Activated CD4-positive, alpha-beta memory T cell treated with anti-CD3 and anti-CD28 coated beads for 36 hours (primary cell): ENCODE measurements around the gene UBE2J1. TPM values are rescaled to one million over a fixed set of nuclear protein-coding genes. Genes with fewer than 3 reads are reported as not detected.
A peak's percentile ranks its signal among the peaks of the same experiment; 100 is the strongest.

Experiments
- CTCF ChIA-PET: fragments of 350-600 bp; sonication (Branson Sonifier 250); formaldehyde crosslinking; loops from one replicate; lab custom pipeline; 2021; ENCODE audit warnings: antibody characterized with exemption, inconsistent platforms; lab: Charles Lee
- POLR2A ChIA-PET: fragments of 350-600 bp; sonication (Branson Sonifier 250); formaldehyde crosslinking; loops from one replicate; lab custom pipeline; 2021; ENCODE audit warnings: antibody characterized with exemption; lab: Charles Lee
- DNase-seq: peaks from one replicate; pipeline ENCODE4 v3.0.0-alpha.2; 2020
- H3K27ac Mint-ChIP-seq: one replicate; pipeline ENCODE4 v1.8.0; 2021; ENCODE audit warnings: mixed read lengths
- H3K27me3 Mint-ChIP-seq: one replicate; pipeline ENCODE4 v1.8.0; 2021; ENCODE audit warnings: mixed read lengths
- H3K36me3 Mint-ChIP-seq: one replicate; pipeline ENCODE4 v1.8.0; 2021; ENCODE audit warnings: mixed read lengths
- H3K4me1 Mint-ChIP-seq: one replicate; pipeline ENCODE4 v1.8.0; 2021; ENCODE audit warnings: low read depth, mixed read lengths
- H3K4me3 Mint-ChIP-seq: one replicate; pipeline ENCODE4 v1.8.0; 2021; ENCODE audit warnings: mild to moderate bottlenecking, mixed read lengths
- H3K9me3 Mint-ChIP-seq: one replicate; pipeline ENCODE4 v1.8.0; 2021; ENCODE audit warnings: mixed read lengths
- intact Hi-C: fragments of 100-400 bp; cut with micrococcal nuclease; formaldehyde crosslinking; loops from one replicate; pipeline ENCODE4 v1.15.1; 2023
- total RNA-seq, 2 experiments: library from RNA; stranded (reverse); gene quantifications; one replicate each; pipeline ENCODE4 v1.2.3, GENCODE V29; 2021

The UBE2J1 gene
- total RNA-seq, 2 experiments from 2014 or later: 23.8 to 24.9 TPM

GRCh38 chr6:89350281-89350966 lies 2.1 kb downstream of the UBE2J1 start:
- peaks cover 3% of the 10 kb centered on the region for H3K36me3 Mint-ChIP-seq
- peak overlapping the region; percentile 69 for H3K27ac Mint-ChIP-seq
- H3K27me3 Mint-ChIP-seq: no peaks in the 10 kb centered on the region
- H3K9me3 Mint-ChIP-seq: no peaks in the 10 kb centered on the region
- DNase-seq: no peak
- H3K4me3 Mint-ChIP-seq: peak overlapping the region; percentile 91
- POLR2A ChIA-PET: interaction anchor here (3.7 to 6.1 kb wide), 2 partner anchors 52 to 270 kb away, joined by 29 to 37 read pairs; partner anchors contain the start of gene PNRC1
- CTCF ChIA-PET: interaction anchor here (0.7 to 7.6 kb wide), 6 partner anchors 15 to 68 kb away, joined by 3 to 47 read pairs (median 8); no protein-coding TSS in a partner anchor
- peaks cover 57% of the 10 kb centered on the region for H3K4me1 Mint-ChIP-seq
- intact Hi-C loops: loop anchor here (2.0 to 10.0 kb wide), 5 partner anchors 204 to 754 kb away; partner anchors contain the start of genes CASP8AP2, PM20D2 and RNGTT

- peaks cover 54% of the 10 kb centered on the region for H3K4me1 Mint-ChIP-seq
- ChIA-PET POLR2A (interaction anchor here (6.1 kb wide), 1 partner anchor 268 kb away, joined by 37 read pairs; the partner anchor contains the start of gene PNRC1), CTCF (interaction anchor here (7.6 kb wide), 1 partner anchor 24 kb away, joined by 47 read pairs; no protein-coding TSS in a partner anchor)
- no peak for DNase-seq
- no peak overlapping the region for H3K27ac Mint-ChIP-seq
- intact Hi-C loops: no loop called here
- no peaks in the 10 kb centered on the region for H3K9me3 Mint-ChIP-seq
- H3K36me3 Mint-ChIP-seq: peaks cover 3% of the 10 kb centered on the region
- H3K4me3 Mint-ChIP-seq: no peak overlapping the region
- no peaks in the 10 kb centered on the region for H3K27me3 Mint-ChIP-seq
Measured at GRCh38 chr6:89348372-89348771, 4.2 kb downstream of the UBE2J1 start.

- ChIA-PET POLR2A (interaction anchor here (6.1 kb wide), 1 partner anchor 268 kb away, joined by 37 read pairs; the partner anchor contains the start of gene PNRC1), CTCF (interaction anchor here (0.6 to 7.6 kb wide), 2 partner anchors 24 to 381 kb away, joined by 3 to 47 read pairs; no protein-coding TSS in a partner anchor)
- peaks cover 52% of the 10 kb centered on the region for H3K4me1 Mint-ChIP-seq
- no peak for DNase-seq
- H3K27me3 Mint-ChIP-seq: no peaks in the 10 kb centered on the region
- no peak overlapping the region for H3K27ac Mint-ChIP-seq
- no peaks in the 10 kb centered on the region for H3K9me3 Mint-ChIP-seq
- no peak overlapping the region for H3K4me3 Mint-ChIP-seq
- intact Hi-C loops: no loop called here
- peaks cover 3% of the 10 kb centered on the region for H3K36me3 Mint-ChIP-seq
Measured at GRCh38 chr6:89347825-89348224, 4.7 kb downstream of the UBE2J1 start.

- ChIA-PET CTCF (interaction anchor here (7.6 kb wide), 1 partner anchor 26 kb away, joined by 47 read pairs; no protein-coding TSS in a partner anchor), POLR2A (no interaction called here)
- no peak overlapping the region for H3K27ac Mint-ChIP-seq
- peaks cover 48% of the 10 kb centered on the region for H3K4me1 Mint-ChIP-seq
- intact Hi-C loops: no loop called here
- no peaks in the 10 kb centered on the region for H3K27me3 Mint-ChIP-seq
- H3K9me3 Mint-ChIP-seq: no peaks in the 10 kb centered on the region
- DNase-seq: no peak
- H3K4me3 Mint-ChIP-seq: no peak overlapping the region
- peaks cover 3% of the 10 kb centered on the region for H3K36me3 Mint-ChIP-seq
Measured at GRCh38 chr6:89346433-89346832, 6.1 kb downstream of the UBE2J1 start.

GRCh38 chr6:89339565-89339964 lies 13.0 kb downstream of the UBE2J1 start:
- POLR2A ChIA-PET: no interaction called here
- H3K36me3 Mint-ChIP-seq: peaks cover 22% of the 10 kb centered on the region
- CTCF ChIA-PET: interaction anchor here (0.7 to 1.5 kb wide), 2 partner anchors 27 to 33 kb away, joined by 3 read pairs; no protein-coding TSS in a partner anchor

GRCh38 chr6:89335164-89335563 lies 17.4 kb downstream of the UBE2J1 start:
- Mint-ChIP-seq H3K4me3 (no peak overlapping the region), H3K27ac (no peak overlapping the region), H3K9me3 (no peaks in the 10 kb centered on the region), H3K36me3 (peaks cover 18% of the 10 kb centered on the region), H3K4me1 (no peaks in the 10 kb centered on the region), H3K27me3 (no peaks in the 10 kb centered on the region)
- CTCF ChIA-PET: interaction anchor here (1.3 to 1.4 kb wide), 2 partner anchors 9 to 37 kb away, joined by 3 read pairs; no protein-coding TSS in a partner anchor
- POLR2A ChIA-PET: no interaction called here
- DNase-seq: no peak
- intact Hi-C loops: no loop called here

More at GRCh38 chr6:89339565-89339964, 13.0 kb downstream of the UBE2J1 start:
- intact Hi-C loops: no loop called here
- Mint-ChIP-seq H3K27ac (no peak overlapping the region), H3K27me3 (no peaks in the 10 kb centered on the region), H3K4me3 (no peak overlapping the region), H3K4me1 (peaks cover 5% of the 10 kb centered on the region), H3K9me3 (no peaks in the 10 kb centered on the region)
- DNase-seq: no peak

GRCh38 chr6:89330910-89331309 lies 21.6 kb downstream of the UBE2J1 start:
- Mint-ChIP-seq H3K4me1 (no peaks in the 10 kb centered on the region), H3K27me3 (no peaks in the 10 kb centered on the region), H3K27ac (no peak overlapping the region), H3K9me3 (no peaks in the 10 kb centered on the region), H3K4me3 (no peak overlapping the region), H3K36me3 (peaks cover 23% of the 10 kb centered on the region)
- intact Hi-C loops: no loop called here
- DNase-seq: no peak
- ChIA-PET CTCF (interaction anchor here (0.7 kb wide), 1 partner anchor 44 kb away, joined by 4 read pairs; no protein-coding TSS in a partner anchor), POLR2A (no interaction called here)

- ChIA-PET CTCF (no interaction called here), POLR2A (no interaction called here)
- no peak overlapping the region for H3K27ac Mint-ChIP-seq
- intact Hi-C loops: no loop called here
- H3K9me3 Mint-ChIP-seq: no peaks in the 10 kb centered on the region
- H3K36me3 Mint-ChIP-seq: peaks cover 23% of the 10 kb centered on the region
- no peaks in the 10 kb centered on the region for H3K27me3 Mint-ChIP-seq
- H3K4me1 Mint-ChIP-seq: no peaks in the 10 kb centered on the region
- H3K4me3 Mint-ChIP-seq: no peak overlapping the region
- no peak for DNase-seq
Measured at GRCh38 chr6:89328976-89329375, 23.5 kb downstream of the UBE2J1 start.

GRCh38 chr6:89324304-89324703 lies 28.2 kb downstream of the UBE2J1 start:
- ChIA-PET POLR2A (no interaction called here), CTCF (no interaction called here)
- Mint-ChIP-seq H3K4me3 (no peak overlapping the region), H3K4me1 (no peaks in the 10 kb centered on the region), H3K27ac (no peak overlapping the region), H3K9me3 (no peaks in the 10 kb centered on the region), H3K27me3 (no peaks in the 10 kb centered on the region), H3K36me3 (peaks cover 17% of the 10 kb centered on the region)
- no peak for DNase-seq
- intact Hi-C loops: no loop called here

GRCh38 chr6:89323511-89323971 lies 29.0 kb downstream of the UBE2J1 start:
- Mint-ChIP-seq H3K4me1 (no peaks in the 10 kb centered on the region), H3K36me3 (peaks cover 12% of the 10 kb centered on the region), H3K27me3 (no peaks in the 10 kb centered on the region), H3K9me3 (no peaks in the 10 kb centered on the region), H3K4me3 (no peak overlapping the region), H3K27ac (no peak overlapping the region)
- ChIA-PET POLR2A (no interaction called here), CTCF (interaction anchor here (0.8 kb wide), 1 partner anchor 351 kb away, joined by 5 read pairs; no protein-coding TSS in a partner anchor)
- intact Hi-C loops: no loop called here
- DNase-seq: no peak

- H3K27me3 Mint-ChIP-seq: no peaks in the 10 kb centered on the region
- ChIA-PET CTCF (no interaction called here), POLR2A (no interaction called here)
- H3K27ac Mint-ChIP-seq: no peak overlapping the region
- H3K36me3 Mint-ChIP-seq: peaks cover 5% of the 10 kb centered on the region
- intact Hi-C loops: no loop called here
- H3K4me3 Mint-ChIP-seq: no peak overlapping the region
- no peak for DNase-seq
- no peaks in the 10 kb centered on the region for H3K4me1 Mint-ChIP-seq
- H3K9me3 Mint-ChIP-seq: no peaks in the 10 kb centered on the region
Measured at GRCh38 chr6:89321131-89321970, 31.2 kb downstream of the UBE2J1 start.
